ENCODE results near the gene PLOD2. TPM values are rescaled to one million over a fixed set of nuclear protein-coding genes. Genes with fewer than 3 reads are reported as not detected.

Gene PLOD2
- total RNA-seq, 6 experiments from 2014 or later = 181 to 358 (median 200) TPM

GRCh38 chr3:146142757-146143156 lies 18.2 kb downstream of the PLOD2 start:
- Mint-ChIP-seq H3K27ac (peak overlapping the region; percentile 65), H3K9me3 (no peaks in the 10 kb centered on the region), H3K36me3 (ENCODE audit: low read depth) (peaks cover 7% of the 10 kb centered on the region), H3K4me3 (peak overlapping the region; percentile 40), H3K4me1 (ENCODE audit: low read depth) (peaks cover 28% of the 10 kb centered on the region), H3K27me3 (ENCODE audit: insufficient read depth) (peaks cover 2% of the 10 kb centered on the region)
- DNase-seq = peak; percentile 53
- TF ChIP-seq CTCF (IDR thresholded peaks at IDR 0.05) = no peak

GRCh38 chr3:146139586-146140110 lies 21.3 kb downstream of the PLOD2 start:
- Mint-ChIP-seq H3K27ac (no peak overlapping the region), H3K9me3 (no peaks in the 10 kb centered on the region)
- DNase-seq = no peak

GRCh38 chr3:146138902-146139301 lies 22.1 kb downstream of the PLOD2 start:
- peaks cover 18% of the 10 kb centered on the region for H3K4me1 Mint-ChIP-seq (ENCODE audit: low read depth)
- no peak overlapping the region for H3K27ac Mint-ChIP-seq
- no peak for DNase-seq
- TF ChIP-seq CTCF (IDR thresholded peaks at IDR 0.05) = no peak
- peaks cover under 1% of the 10 kb centered on the region for H3K36me3 Mint-ChIP-seq (ENCODE audit: low read depth)
- no peak overlapping the region for H3K4me3 Mint-ChIP-seq
- no peaks in the 10 kb centered on the region for H3K9me3 Mint-ChIP-seq
- H3K27me3 Mint-ChIP-seq (ENCODE audit: insufficient read depth) = peaks cover 1% of the 10 kb centered on the region

More at GRCh38 chr3:146139586-146140110, 21.3 kb downstream of the PLOD2 start:
- peaks cover 2% of the 10 kb centered on the region for H3K27me3 Mint-ChIP-seq (ENCODE audit: insufficient read depth)
- H3K4me1 Mint-ChIP-seq (ENCODE audit: low read depth) = peaks cover 11% of the 10 kb centered on the region
- H3K36me3 Mint-ChIP-seq (ENCODE audit: low read depth) = no peaks in the 10 kb centered on the region; the same call in 1 of the 2 replicates
- H3K4me3 Mint-ChIP-seq = no peak overlapping the region
- TF ChIP-seq CTCF (IDR thresholded peaks at IDR 0.05) = no peak

- no peak overlapping the region for H3K4me3 Mint-ChIP-seq
- H3K4me1 Mint-ChIP-seq (ENCODE audit: low read depth) = peaks cover 37% of the 10 kb centered on the region
- no peaks in the 10 kb centered on the region for H3K9me3 Mint-ChIP-seq
- H3K36me3 Mint-ChIP-seq (ENCODE audit: low read depth) = peaks cover 7% of the 10 kb centered on the region
- no peaks in the 10 kb centered on the region; the same call in none of the 2 replicates for H3K27me3 Mint-ChIP-seq (ENCODE audit: insufficient read depth)
- no peak for DNase-seq
- TF ChIP-seq CTCF (IDR thresholded peaks at IDR 0.05) = no peak
- H3K27ac Mint-ChIP-seq = no peak overlapping the region
Measured at GRCh38 chr3:146136647-146137046, 24.3 kb downstream of the PLOD2 start.

GRCh38 chr3:146134348-146135117 lies 26.5 kb downstream of the PLOD2 start:
- TF ChIP-seq CTCF (IDR thresholded peaks at IDR 0.05) = no peak
- no peak for DNase-seq
- peaks cover 58% of the 10 kb centered on the region for H3K4me1 Mint-ChIP-seq (ENCODE audit: low read depth)
- H3K27me3 Mint-ChIP-seq (ENCODE audit: insufficient read depth) = no peaks in the 10 kb centered on the region; the same call in 1 of the 2 replicates
- H3K9me3 Mint-ChIP-seq = no peaks in the 10 kb centered on the region; the same call in 1 of the 2 replicates
- H3K4me3 Mint-ChIP-seq = no peak overlapping the region
- peak overlapping the region; percentile 50 for H3K27ac Mint-ChIP-seq
- H3K36me3 Mint-ChIP-seq (ENCODE audit: low read depth) = peaks cover 23% of the 10 kb centered on the region
